Coronary artery (tissue), 2 donors: ENCODE measurements around the gene SON.

ENCODE experiments used
- DNase-seq: peaks from one replicate; pipeline ENCODE4 v3.0.0-alpha.2; 2017; ENCODE audit warnings: low spot score
- H3K27ac ChIP-seq, 2 donors: fragments of 200-600 bp; sonication (generic); one replicate each; pipeline ENCODE4 v1.5.1; 2016 to 2019
- H3K4me3 ChIP-seq: fragments of 200-600 bp; sonication (generic); 2 replicates; pipeline ENCODE4 v1.5.1; 2016; ENCODE audit warnings: mild to moderate bottlenecking, moderate library complexity
- CTCF ChIP-seq: fragments of 200-600 bp; sonication (generic); IDR thresholded peaks from one replicate; pipeline ENCODE4 v1.5.1; 2019; ENCODE audit warnings: antibody characterized with exemption

The SON gene

DNA sequence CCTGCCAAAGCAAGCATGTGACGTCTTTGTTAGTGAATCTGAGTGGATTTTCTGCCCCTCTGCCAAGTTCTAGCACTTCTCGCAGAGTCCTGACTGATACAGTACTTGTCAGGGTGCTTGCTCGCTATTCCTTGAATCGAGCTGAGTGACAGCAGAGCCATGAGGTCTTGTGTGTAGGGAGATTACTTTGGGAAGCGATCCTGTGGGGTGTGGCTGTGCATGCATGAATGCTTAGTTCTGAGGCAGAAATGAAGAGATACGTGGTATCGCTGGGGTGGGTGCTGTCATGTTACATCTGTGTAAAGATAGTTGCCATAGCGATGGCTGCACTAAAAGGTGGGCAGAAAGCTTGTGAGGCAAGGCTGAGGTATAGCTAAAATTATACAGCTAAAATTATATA, 32.0 kb upstream of the SON start:
- Histone ChIP-seq H3K27ac (no peak overlapping the region), H3K4me3 (no peak overlapping the region)
- TF ChIP-seq CTCF, result no peak
- DNase-seq, result no peak

GRCh38 chr21:33511639-33512038, 31.2 kb upstream of the SON start:
- no peak overlapping the region for H3K27ac ChIP-seq
- no peak for DNase-seq
- TF ChIP-seq CTCF, result no peak
- H3K4me3 ChIP-seq, result no peak overlapping the region

- no peak for TF ChIP-seq CTCF
- Histone ChIP-seq H3K27ac (no peak overlapping the region), H3K4me3 (no peak overlapping the region)
- no peak for DNase-seq
Observed at GRCh38 chr21:33512481-33512880, 30.4 kb upstream of the SON start.

DNA sequence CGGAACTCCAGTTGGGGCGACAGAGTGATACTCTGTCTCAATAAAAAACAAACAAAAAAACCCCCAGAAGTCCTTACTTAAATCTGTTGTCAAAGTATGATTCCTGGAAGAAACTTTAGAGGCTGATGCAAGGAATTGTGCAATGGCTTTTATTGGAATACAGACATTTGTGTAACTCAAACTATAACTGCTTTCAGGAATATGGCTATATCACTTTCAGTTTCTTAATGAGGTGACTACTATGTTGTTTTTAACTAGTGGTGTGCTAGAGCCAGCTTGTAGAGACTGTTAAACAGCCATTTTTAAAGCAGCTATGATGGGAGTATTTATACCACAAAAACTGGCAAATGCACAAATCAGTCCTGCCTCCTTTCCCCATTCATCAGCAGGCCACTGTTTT, 28.6 kb upstream of the SON start:
- Histone ChIP-seq H3K27ac (no peak overlapping the region), H3K4me3 (no peak overlapping the region)
- TF ChIP-seq CTCF, result no peak
- DNase-seq, result no peak

DNA sequence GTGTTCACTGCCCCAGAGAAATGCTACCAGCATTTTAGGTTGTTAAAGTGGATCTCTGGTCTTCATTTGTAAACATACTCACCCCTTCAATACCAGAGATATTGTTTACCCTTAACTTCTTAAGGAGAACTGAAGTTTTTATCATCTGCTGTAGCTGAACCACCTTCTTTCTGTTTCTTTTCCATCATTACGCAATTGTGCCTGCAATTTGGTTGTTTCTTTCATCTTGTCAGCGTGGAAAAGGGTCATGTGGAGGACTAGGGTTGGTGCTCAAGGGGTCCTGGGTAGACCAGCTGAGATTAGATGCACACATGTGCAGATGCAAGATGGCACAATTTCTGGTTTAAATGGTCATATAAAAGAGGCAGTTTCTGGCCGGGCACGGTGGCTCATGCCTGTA, 23.9 kb upstream of the SON start:
- no peak for DNase-seq
- TF ChIP-seq CTCF, result no peak
- H3K27ac ChIP-seq, result no peak overlapping the region
- no peak overlapping the region for H3K4me3 ChIP-seq

DNA sequence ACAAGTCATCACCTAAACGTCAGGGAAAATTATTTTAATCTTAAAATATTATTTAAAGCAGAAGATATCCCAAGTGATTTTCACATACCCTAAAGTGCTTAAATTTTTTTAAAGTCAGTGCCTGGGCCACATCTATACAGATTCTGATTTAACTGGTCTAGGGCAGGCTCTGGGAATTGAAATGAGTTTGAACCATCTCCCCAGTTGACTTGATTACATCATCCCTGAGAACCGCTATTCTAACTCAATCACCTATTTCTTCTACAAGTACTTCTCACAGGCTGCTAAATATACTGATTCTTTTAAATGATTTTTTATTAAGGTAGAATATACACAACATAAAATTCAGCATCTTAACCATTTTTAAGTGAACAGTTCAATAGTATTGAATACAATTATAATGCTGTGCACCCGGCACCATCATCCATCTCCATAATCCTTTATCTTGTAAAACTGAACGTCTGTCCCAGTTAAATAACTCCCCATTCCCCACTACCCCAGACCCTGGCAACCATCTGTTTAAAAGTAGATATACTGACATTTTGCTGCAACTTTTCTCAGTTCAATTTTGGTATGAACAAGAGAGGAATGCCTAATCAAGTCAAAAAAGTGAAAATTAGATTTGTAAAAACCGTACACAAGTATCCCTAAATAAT, 20.4 kb upstream of the SON start:
- TF ChIP-seq CTCF, result no peak

GRCh38 chr21:33522953-33523349, 19.9 kb upstream of the SON start:
- no peak for TF ChIP-seq CTCF
- no peak overlapping the region for H3K4me3 ChIP-seq
- H3K27ac ChIP-seq, result no peak overlapping the region
- no peak for DNase-seq

More for the DNA sequence above, 20.4 kb upstream of the SON start:
- Histone ChIP-seq H3K27ac (no peak overlapping the region), H3K4me3 (no peak overlapping the region)
- no peak for DNase-seq
